Measurements from ENCODE around the gene IMMP2L. TPM values are rescaled to one million over a fixed set of nuclear protein-coding genes. Genes with fewer than 3 reads are reported as not detected.

The IMMP2L gene
- total and polyA plus RNA-seq, 2 of the 8 experiments (the other 6 are each of a cell fraction or from before 2014, with no cell fraction given), result 2.3 to 10.1 TPM

DNA sequence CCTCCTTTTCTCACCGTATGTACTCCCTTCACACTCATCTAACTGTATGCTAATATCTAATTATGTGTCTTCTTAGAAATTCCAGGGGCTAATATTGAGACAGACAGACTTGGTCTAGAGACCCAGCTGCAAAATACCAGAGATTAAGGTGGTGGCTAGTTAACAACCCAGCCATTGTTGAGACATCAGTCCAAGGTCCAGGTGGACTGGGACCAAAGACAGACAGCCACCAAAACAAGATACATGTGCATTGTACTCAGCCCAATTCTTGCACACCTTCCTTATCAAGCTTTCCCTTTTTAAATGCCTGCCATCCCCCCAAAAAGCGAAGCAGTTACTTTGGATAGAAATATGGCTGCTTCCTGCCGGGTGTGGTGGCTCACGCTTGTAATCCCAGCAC is 514.7 kb downstream of the IMMP2L start (continued):
- TF ChIP-seq, protein P1, sequence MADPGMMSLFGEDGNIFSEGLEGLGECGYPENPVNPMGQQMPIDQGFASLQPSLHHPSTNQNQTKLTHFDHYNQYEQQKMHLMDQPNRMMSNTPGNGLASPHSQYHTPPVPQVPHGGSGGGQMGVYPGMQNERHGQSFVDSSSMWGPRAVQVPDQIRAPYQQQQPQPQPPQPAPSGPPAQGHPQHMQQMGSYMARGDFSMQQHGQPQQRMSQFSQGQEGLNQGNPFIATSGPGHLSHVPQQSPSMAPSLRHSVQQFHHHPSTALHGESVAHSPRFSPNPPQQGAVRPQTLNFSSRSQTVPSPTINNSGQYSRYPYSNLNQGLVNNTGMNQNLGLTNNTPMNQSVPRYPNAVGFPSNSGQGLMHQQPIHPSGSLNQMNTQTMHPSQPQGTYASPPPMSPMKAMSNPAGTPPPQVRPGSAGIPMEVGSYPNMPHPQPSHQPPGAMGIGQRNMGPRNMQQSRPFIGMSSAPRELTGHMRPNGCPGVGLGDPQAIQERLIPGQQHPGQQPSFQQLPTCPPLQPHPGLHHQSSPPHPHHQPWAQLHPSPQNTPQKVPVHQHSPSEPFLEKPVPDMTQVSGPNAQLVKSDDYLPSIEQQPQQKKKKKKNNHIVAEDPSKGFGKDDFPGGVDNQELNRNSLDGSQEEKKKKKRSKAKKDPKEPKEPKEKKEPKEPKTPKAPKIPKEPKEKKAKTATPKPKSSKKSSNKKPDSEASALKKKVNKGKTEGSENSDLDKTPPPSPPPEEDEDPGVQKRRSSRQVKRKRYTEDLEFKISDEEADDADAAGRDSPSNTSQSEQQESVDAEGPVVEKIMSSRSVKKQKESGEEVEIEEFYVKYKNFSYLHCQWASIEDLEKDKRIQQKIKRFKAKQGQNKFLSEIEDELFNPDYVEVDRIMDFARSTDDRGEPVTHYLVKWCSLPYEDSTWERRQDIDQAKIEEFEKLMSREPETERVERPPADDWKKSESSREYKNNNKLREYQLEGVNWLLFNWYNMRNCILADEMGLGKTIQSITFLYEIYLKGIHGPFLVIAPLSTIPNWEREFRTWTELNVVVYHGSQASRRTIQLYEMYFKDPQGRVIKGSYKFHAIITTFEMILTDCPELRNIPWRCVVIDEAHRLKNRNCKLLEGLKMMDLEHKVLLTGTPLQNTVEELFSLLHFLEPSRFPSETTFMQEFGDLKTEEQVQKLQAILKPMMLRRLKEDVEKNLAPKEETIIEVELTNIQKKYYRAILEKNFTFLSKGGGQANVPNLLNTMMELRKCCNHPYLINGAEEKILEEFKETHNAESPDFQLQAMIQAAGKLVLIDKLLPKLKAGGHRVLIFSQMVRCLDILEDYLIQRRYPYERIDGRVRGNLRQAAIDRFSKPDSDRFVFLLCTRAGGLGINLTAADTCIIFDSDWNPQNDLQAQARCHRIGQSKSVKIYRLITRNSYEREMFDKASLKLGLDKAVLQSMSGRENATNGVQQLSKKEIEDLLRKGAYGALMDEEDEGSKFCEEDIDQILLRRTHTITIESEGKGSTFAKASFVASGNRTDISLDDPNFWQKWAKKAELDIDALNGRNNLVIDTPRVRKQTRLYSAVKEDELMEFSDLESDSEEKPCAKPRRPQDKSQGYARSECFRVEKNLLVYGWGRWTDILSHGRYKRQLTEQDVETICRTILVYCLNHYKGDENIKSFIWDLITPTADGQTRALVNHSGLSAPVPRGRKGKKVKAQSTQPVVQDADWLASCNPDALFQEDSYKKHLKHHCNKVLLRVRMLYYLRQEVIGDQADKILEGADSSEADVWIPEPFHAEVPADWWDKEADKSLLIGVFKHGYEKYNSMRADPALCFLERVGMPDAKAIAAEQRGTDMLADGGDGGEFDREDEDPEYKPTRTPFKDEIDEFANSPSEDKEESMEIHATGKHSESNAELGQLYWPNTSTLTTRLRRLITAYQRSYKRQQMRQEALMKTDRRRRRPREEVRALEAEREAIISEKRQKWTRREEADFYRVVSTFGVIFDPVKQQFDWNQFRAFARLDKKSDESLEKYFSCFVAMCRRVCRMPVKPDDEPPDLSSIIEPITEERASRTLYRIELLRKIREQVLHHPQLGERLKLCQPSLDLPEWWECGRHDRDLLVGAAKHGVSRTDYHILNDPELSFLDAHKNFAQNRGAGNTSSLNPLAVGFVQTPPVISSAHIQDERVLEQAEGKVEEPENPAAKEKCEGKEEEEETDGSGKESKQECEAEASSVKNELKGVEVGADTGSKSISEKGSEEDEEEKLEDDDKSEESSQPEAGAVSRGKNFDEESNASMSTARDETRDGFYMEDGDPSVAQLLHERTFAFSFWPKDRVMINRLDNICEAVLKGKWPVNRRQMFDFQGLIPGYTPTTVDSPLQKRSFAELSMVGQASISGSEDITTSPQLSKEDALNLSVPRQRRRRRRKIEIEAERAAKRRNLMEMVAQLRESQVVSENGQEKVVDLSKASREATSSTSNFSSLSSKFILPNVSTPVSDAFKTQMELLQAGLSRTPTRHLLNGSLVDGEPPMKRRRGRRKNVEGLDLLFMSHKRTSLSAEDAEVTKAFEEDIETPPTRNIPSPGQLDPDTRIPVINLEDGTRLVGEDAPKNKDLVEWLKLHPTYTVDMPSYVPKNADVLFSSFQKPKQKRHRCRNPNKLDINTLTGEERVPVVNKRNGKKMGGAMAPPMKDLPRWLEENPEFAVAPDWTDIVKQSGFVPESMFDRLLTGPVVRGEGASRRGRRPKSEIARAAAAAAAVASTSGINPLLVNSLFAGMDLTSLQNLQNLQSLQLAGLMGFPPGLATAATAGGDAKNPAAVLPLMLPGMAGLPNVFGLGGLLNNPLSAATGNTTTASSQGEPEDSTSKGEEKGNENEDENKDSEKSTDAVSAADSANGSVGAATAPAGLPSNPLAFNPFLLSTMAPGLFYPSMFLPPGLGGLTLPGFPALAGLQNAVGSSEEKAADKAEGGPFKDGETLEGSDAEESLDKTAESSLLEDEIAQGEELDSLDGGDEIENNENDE (IDR thresholded peaks at IDR 0.05; ENCODE audit: insufficient replicate concordance, low read length), result no peak
- no peak for TF ChIP-seq SAP30 (IDR thresholded peaks at IDR 0.05; ENCODE audit: insufficient read depth, insufficient replicate concordance, low read length)

Data from H1 (cell line).